HepG2 (cell line): ENCODE measurements around the gene LRRC28. TPM values are rescaled to one million over a fixed set of nuclear protein-coding genes. Genes with fewer than 3 reads are reported as not detected.

Source experiments
- ATAC-seq: fragments of 200-7000 bp; cut with Tn5 transposase; 3 replicates; pipeline ENCODE4 v1.9.1; 2020; ENCODE audit warnings: mild to moderate bottlenecking, moderate library complexity
- BruUV-seq: library from RNA; stranded (reverse); fragments of 400-500 nt; replicated peaks from 2 replicates; lab custom pipeline; 2021; lab: Mats Ljungman, UMichigan
- CTCF ChIA-PET: fragments of 300-600 bp; formaldehyde crosslinking; extraction: SDS; loops from one replicate; lab custom pipeline; 2021; ENCODE audit warnings: low total read pairs, inconsistent platforms, low intra/inter-chr PET ratio; lab: Yijun Ruan, JAX
- POLR2A ChIA-PET: fragments of 350-600 bp; sonication (Branson Sonifier 250); formaldehyde crosslinking; loops from one replicate; lab custom pipeline; 2020; ENCODE audit warnings: antibody characterized with exemption, inconsistent platforms; lab: Yijun Ruan, JAX
- DNase-seq: peaks from one replicate; pipeline ENCODE4 v3.0.0-alpha.2; 2015; ENCODE audit warnings: low spot score
- FAIRE-seq: peaks from 3 replicates; lab custom pipeline; 2011; peaks lifted over from hg19 to GRCh38; lab: Jason Lieb, UNC
- H2AFZ ChIP-seq: one replicate; pipeline ENCODE4 v1.6.1; 2011; ENCODE audit warnings: low read length, inconsistent platforms
- H3K27ac ChIP-seq: fragments of 300-600 bp; 3 replicates; pipeline ENCODE4 v1.8.0; 2011; ENCODE audit warnings: mixed run types, mild to moderate bottlenecking, mixed read lengths, low read length, inconsistent platforms; ENCODE audit not compliant: insufficient read depth; ENCODE audit errors: extremely low read length
- H3K27me3 ChIP-seq, 2 experiments: fragments of 200-600 bp in 1 of 2; 2 replicates in 1 of 2; 3 replicates in 1 of 2; pipeline versions ENCODE4 v1.6.0 to v1.8.0; 2011; ENCODE audit warnings: low read length in 2 of 2, mild to moderate bottlenecking in 2 of 2, moderate library complexity in 2 of 2, inconsistent platforms in 1 of 2; ENCODE audit not compliant: insufficient read depth in 2 of 2, control insufficient read depth in 1 of 2
- H3K36me3 ChIP-seq, 2 experiments: fragments of 200-600 bp in 1 of 2; replicated peaks in 1 of 2; 2 replicates in 1 of 2; 3 replicates in 1 of 2; pipeline versions ENCODE4 v1.5.1 to v1.8.0; 2011; ENCODE audit warnings: low read length in 2 of 2, inconsistent platforms in 1 of 2; ENCODE audit not compliant: insufficient read depth in 2 of 2, control insufficient read depth in 1 of 2
- H3K4me1 ChIP-seq: 2 replicates; pipeline ENCODE4 v1.5.1; 2012; ENCODE audit warnings: low read length, inconsistent platforms; ENCODE audit not compliant: insufficient read depth
- H3K4me2 ChIP-seq: 2 replicates; pipeline ENCODE4 v1.6.0; 2011; ENCODE audit warnings: low read depth, low read length, inconsistent platforms
- H3K4me3 ChIP-seq, 3 experiments: fragments of 200-600 bp in 1 of 3; sonication (generic), shearing (Covaris generic) in 1 of 3; replicated peaks in 1 of 3; 2 replicates each; pipeline ENCODE4 v1.5.1; 2011 to 2016; ENCODE audit warnings: low read length in 3 of 3, inconsistent platforms in 2 of 3, low read depth in 2 of 3, mild to moderate bottlenecking in 2 of 3, control low read depth in 1 of 3, mixed read lengths in 1 of 3; ENCODE audit not compliant: insufficient read depth in 1 of 3
- H3K79me2 ChIP-seq: one replicate; pipeline ENCODE4 v1.6.1; 2011; ENCODE audit warnings: low read length, inconsistent platforms; ENCODE audit not compliant: insufficient read depth
- H3K9ac ChIP-seq: 2 replicates; pipeline ENCODE4 v1.6.0; 2011; ENCODE audit warnings: mild to moderate bottlenecking, low read depth, low read length, inconsistent platforms; ENCODE audit not compliant: insufficient read depth
- H3K9me3 ChIP-seq: 2 replicates; pipeline ENCODE4 v1.5.1; 2012; ENCODE audit warnings: mild to moderate bottlenecking, low read length
- H4K20me1 ChIP-seq: 2 replicates; pipeline ENCODE4 v1.6.0; 2011; ENCODE audit warnings: inconsistent platforms, mild to moderate bottlenecking, low read length, moderate library complexity; ENCODE audit not compliant: insufficient read depth
- ELK4 ChIP-seq: sonication (generic); formaldehyde crosslinking; IDR thresholded peaks from 2 replicates; pipeline ENCODE4 v1.9.0; 2021; ENCODE audit warnings: missing genetic modification reagents, borderline replicate concordance
- NR2C2 ChIP-seq: sonication (generic); formaldehyde crosslinking; IDR thresholded peaks from 2 replicates; pipeline ENCODE4 v1.4.0; 2020; ENCODE audit warnings: missing genetic modification reagents, mild to moderate bottlenecking, moderate library complexity, borderline replicate concordance
- ZNF121 ChIP-seq: sonication (generic); formaldehyde crosslinking; IDR thresholded peaks from 2 replicates; pipeline ENCODE4 v1.5.0; 2020; ENCODE audit warnings: mild to moderate bottlenecking, missing genetic modification reagents
- ZNF142 ChIP-seq: sonication (generic); formaldehyde crosslinking; IDR thresholded peaks from 2 replicates; pipeline ENCODE4 v1.4.0; 2020; ENCODE audit warnings: missing genetic modification reagents
- ZNF260 ChIP-seq: sonication (generic); formaldehyde crosslinking; IDR thresholded peaks from 2 replicates; pipeline ENCODE4 v1.4.0; 2020; ENCODE audit warnings: missing genetic modification reagents, low read depth, mild to moderate bottlenecking, borderline replicate concordance
- ZNF275 ChIP-seq: sonication (generic); formaldehyde crosslinking; IDR thresholded peaks from 2 replicates; pipeline ENCODE4 v1.8.0; 2022; ENCODE audit warnings: missing genetic modification reagents, mild to moderate bottlenecking, inconsistent platforms, borderline replicate concordance
- WGBS: methylation state at CpG from one replicate; pipeline ENCODE4 v1.1.6; 2017; ENCODE audit warnings: low lambda C conversion rate; 5-methylcytosine and 5-hydroxymethylcytosine counted together
- in situ Hi-C: cut with HindIII; loops from 2 replicates; pipeline ENCODE4 v1.10.0; 2017; ENCODE audit warnings: low pct_unique_long_range_greater_than_20kb; ENCODE audit not compliant: extremely low pct_ligation_motif_present
- intact Hi-C: fragments of 100-400 bp; cut with micrococcal nuclease; formaldehyde crosslinking; loops from one replicate; pipeline ENCODE4 v1.10.0; 2022; ENCODE audit not compliant: unreplicated experiment
- polyA plus RNA-seq, 8 experiments: library from polyadenylated mRNA; depleted of rRNA in 3 of 8; stranded (reverse) in 7 of 8; unstranded in 1 of 8; fragments of >200 nt; fragmentation: Illumina TruSeq in 4 of 8; extraction: Trizol in 4 of 8; gene quantifications; 2 replicates each; pipeline versions ENCODE4 v1.2.1 to v1.2.3, GENCODE V29; 2011 to 2016; ENCODE audit warnings: low read depth in 4 of 8, missing spikeins in 1 of 8, mixed read lengths in 1 of 8; ENCODE audit not compliant: insufficient read depth in 1 of 8
- total RNA-seq, 5 experiments: library from RNA; depleted of rRNA; stranded (reverse); fragments of >200 nt; fragmentation: Illumina TruSeq; extraction: Trizol; gene quantifications; 2 replicates each; pipeline ENCODE4 v1.2.3, GENCODE V29; 2016; ENCODE audit warnings: low read depth in 1 of 5
- TF ChIP-seq, protein P1 (sequence below): sonication (generic); formaldehyde crosslinking; IDR thresholded peaks from 2 replicates; pipeline ENCODE4 v1.8.0; 2022; ENCODE audit warnings: missing genetic modification reagents, mild to moderate bottlenecking, borderline replicate concordance

LRRC28 gene
- total and polyA plus RNA-seq, 2 of the 13 experiments (the other 11 are each of a cell fraction or from before 2014, with no cell fraction given) = 17.5 to 21.3 TPM

- Histone ChIP-seq H3K27me3 (no peaks in the 10 kb centered on the region), H3K27ac (no peak overlapping the region), H3K9ac (no peak overlapping the region), H2AFZ (no peak overlapping the region), H3K4me3 (no peak overlapping the region), H3K36me3 (no peaks in the 10 kb centered on the region), H3K4me2 (no peak overlapping the region), H3K4me1 (peaks cover 35% of the 10 kb centered on the region), H4K20me1 (no peaks in the 10 kb centered on the region), H3K79me2 (no peaks in the 10 kb centered on the region), H3K9me3 (no peaks in the 10 kb centered on the region)
- TF ChIP-seq NR2C2 (CRISPR knock-in tag) (no peak), ELK4 (CRISPR knock-in tag) (no peak), ZNF260 (CRISPR knock-in tag) (no peak), ZNF275 (no peak), ZNF121 (no peak), ZNF142 (CRISPR knock-in tag) (no peak)
- TF ChIP-seq, protein P1, sequence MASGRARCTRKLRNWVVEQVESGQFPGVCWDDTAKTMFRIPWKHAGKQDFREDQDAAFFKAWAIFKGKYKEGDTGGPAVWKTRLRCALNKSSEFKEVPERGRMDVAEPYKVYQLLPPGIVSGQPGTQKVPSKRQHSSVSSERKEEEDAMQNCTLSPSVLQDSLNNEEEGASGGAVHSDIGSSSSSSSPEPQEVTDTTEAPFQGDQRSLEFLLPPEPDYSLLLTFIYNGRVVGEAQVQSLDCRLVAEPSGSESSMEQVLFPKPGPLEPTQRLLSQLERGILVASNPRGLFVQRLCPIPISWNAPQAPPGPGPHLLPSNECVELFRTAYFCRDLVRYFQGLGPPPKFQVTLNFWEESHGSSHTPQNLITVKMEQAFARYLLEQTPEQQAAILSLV = no peak
- intact Hi-C loops = no loop called here
- CTCF ChIA-PET = no interaction called here
- in situ Hi-C loops = no loop called here
- no peak for ATAC-seq
- POLR2A ChIA-PET = no interaction called here
- no peak for DNase-seq
- BruUV-seq = no TSS peak
- no peak for FAIRE-seq
- WGBS = 100% methylated on average over 3 of the region's 3 CpGs
Measured at GRCh38 chr15:99345832-99346462, 94.7 kb downstream of the LRRC28 start.
